ENCODE measurements around the gene THADA.

Gene THADA

DNA sequence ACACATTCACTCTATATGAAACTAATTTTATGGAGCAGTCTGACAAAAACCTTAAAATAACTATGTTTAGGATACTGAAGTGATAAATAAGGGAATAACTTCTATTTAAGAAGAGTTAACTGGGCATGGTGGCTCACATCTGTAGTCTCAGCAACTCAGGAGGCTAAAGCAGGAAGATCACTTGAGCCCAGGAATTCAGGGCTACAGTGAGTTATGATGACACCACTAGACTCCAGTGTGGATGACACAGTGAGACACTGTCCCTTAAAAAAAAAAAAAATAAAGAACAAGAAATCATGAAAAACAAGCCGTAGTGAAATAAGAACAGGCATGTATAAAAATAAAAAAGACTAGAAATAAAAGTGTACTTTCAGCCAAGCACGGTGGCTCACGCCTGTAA lies 82.0 kb downstream of the THADA start:
- TF ChIP-seq, protein P1, sequence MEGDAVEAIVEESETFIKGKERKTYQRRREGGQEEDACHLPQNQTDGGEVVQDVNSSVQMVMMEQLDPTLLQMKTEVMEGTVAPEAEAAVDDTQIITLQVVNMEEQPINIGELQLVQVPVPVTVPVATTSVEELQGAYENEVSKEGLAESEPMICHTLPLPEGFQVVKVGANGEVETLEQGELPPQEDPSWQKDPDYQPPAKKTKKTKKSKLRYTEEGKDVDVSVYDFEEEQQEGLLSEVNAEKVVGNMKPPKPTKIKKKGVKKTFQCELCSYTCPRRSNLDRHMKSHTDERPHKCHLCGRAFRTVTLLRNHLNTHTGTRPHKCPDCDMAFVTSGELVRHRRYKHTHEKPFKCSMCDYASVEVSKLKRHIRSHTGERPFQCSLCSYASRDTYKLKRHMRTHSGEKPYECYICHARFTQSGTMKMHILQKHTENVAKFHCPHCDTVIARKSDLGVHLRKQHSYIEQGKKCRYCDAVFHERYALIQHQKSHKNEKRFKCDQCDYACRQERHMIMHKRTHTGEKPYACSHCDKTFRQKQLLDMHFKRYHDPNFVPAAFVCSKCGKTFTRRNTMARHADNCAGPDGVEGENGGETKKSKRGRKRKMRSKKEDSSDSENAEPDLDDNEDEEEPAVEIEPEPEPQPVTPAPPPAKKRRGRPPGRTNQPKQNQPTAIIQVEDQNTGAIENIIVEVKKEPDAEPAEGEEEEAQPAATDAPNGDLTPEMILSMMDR (IDR thresholded peaks at IDR 0.05; ENCODE audit: low read depth, low read length) = no peak
- H3K4me3 ChIP-seq (ENCODE audit: low read depth, low read length) = no peak overlapping the region

GRCh38 chr2:43513216-43513615 lies 82.6 kb downstream of the THADA start:
- no peak overlapping the region for H3K4me3 ChIP-seq (ENCODE audit: low read depth, low read length)
- TF ChIP-seq, protein P1 (IDR thresholded peaks at IDR 0.05; ENCODE audit: low read depth, low read length) = no peak

DNA sequence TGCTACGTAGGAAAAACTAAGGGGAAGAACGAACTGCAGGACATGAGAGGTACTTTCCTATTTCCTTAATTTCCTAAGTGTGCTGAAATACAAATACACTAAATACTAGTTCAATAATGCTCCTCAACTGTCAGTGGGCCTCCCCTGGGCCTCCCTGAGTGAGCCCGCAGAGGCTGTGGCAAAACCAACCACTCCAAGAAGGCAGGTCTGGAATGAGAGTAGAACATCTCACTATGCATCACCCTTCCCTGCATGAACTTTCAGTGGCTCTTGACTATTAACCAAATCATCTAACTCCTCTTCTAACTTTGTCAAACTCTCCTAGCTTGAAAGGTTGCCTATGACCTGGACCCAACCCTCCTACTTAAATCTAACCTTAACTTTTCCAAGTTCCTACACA lies 84.6 kb downstream of the THADA start:
- no peak overlapping the region for H3K4me3 ChIP-seq (ENCODE audit: low read depth, low read length)
- TF ChIP-seq, protein P1 (IDR thresholded peaks at IDR 0.05; ENCODE audit: low read depth, low read length) = no peak

DNA sequence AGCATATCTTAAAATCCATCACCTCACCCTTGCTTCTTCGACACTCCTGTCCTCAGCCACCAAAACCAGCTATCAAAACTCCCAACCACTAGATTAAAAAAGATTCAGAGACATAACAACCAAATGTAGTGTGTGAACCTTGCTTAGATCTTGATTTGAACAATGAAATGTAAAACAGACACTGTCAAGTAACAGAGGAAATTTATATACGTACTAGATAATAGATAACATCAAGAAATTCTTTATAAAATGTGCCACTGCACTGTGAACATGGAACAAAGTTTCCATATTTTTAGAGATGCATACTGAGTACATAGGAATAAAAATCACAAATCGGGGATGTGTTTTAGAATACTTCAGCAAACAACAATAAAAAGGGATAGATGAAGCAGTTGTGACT lies 86.0 kb downstream of the THADA start:
- TF ChIP-seq, protein P1 (IDR thresholded peaks at IDR 0.05; ENCODE audit: low read depth, low read length) = no peak

DNA sequence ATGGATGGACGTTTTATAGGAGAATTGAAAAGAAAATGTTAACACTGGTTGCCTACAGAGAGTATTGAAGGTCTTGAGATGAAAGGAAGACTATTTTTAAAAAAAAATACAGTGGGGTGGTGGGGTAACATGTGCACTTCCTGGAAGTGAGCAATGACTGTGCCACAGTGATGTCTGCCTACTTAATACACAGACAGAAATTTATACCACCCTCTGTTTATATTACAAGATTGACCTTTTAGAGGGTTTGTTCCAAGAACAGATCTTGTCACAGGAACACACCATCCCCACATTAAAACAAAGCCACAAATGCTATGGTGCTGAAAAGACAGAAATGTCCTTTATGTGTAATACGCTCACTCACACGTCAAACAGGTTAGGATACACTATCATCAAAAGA lies 87.6 kb downstream of the THADA start:
- H3K4me3 ChIP-seq (ENCODE audit: low read depth, low read length) = no peak overlapping the region
- TF ChIP-seq, protein P1 (IDR thresholded peaks at IDR 0.05; ENCODE audit: low read depth, low read length) = no peak

More for the DNA sequence above, 86.0 kb downstream of the THADA start:
- H3K4me3 ChIP-seq (ENCODE audit: low read depth, low read length) = no peak overlapping the region

GRCh38 chr2:43507137-43507536 lies 88.7 kb downstream of the THADA start:
- TF ChIP-seq, protein P1 (IDR thresholded peaks at IDR 0.05; ENCODE audit: low read depth, low read length) = no peak
- H3K4me3 ChIP-seq (ENCODE audit: low read depth, low read length) = no peak overlapping the region

DNA sequence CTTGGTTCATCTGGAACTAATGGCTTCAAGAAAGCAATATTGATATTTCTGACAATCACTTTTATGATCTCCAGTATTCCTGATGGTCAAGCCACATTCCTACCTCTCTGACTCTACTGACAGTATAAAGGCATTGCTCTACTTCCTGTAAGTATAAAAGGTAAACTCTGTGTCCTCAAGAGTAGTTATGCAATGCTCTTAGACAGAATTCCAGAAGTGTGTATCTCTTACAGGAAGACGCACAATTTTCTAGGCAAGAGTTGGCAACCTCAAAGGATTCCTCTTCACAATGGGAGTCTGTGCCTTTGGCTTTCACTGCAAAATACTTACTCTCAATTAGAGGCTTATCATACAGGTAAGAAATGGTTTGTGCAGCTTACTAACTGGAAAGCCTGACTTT lies 100.1 kb downstream of the THADA start:
- TF ChIP-seq, protein P1 (IDR thresholded peaks at IDR 0.05; ENCODE audit: low read depth, low read length) = no peak

More for the DNA sequence above, 100.1 kb downstream of the THADA start:
- no peak overlapping the region for H3K4me3 ChIP-seq (ENCODE audit: low read depth, low read length)
